Measurements from ENCODE around the gene NEDD4L. TPM values are rescaled to one million over a fixed set of nuclear protein-coding genes. Genes with fewer than 3 reads are reported as not detected.

Gene NEDD4L
- total and polyA plus RNA-seq, 2 experiments from 2014 or later, result 36.2 to 72.3 TPM

- TF ChIP-seq EZH2phosphoT487 (IDR thresholded peaks at IDR 0.05; ENCODE audit: unreplicated experiment) (no peak), EZH2 (IDR thresholded peaks at IDR 0.05; ENCODE audit: low read depth, unreplicated experiment) (no peak), ZNF462 (CRISPR knock-in tag; IDR thresholded peaks at IDR 0.05) (no peak), ZNF331 (CRISPR knock-in tag; IDR thresholded peaks at IDR 0.05; ENCODE audit: low read depth) (no peak), ETS1 (IDR thresholded peaks at IDR 0.05) (no peak), JUNB (IDR thresholded peaks at IDR 0.05; ENCODE audit: unreplicated experiment) (no peak), CREB1 (CRISPR knock-in tag; IDR thresholded peaks at IDR 0.05; ENCODE audit: low read depth) (no peak), NANOG (IDR thresholded peaks at IDR 0.05; ENCODE audit: borderline replicate concordance) (no peak), ZNF114 (CRISPR knock-in tag; IDR thresholded peaks at IDR 0.05) (no peak), STAT1 (IDR thresholded peaks at IDR 0.05; ENCODE audit: unreplicated experiment) (no peak), POLR2AphosphoS5 (IDR thresholded peaks at IDR 0.05; ENCODE audit: low read depth) (no peak), CTCF (conservative IDR thresholded peaks at IDR 0.05; ENCODE audit: low read depth in 2 of 2) (no peak), REST (IDR thresholded peaks at IDR 0.05; ENCODE audit: unreplicated experiment) (no peak)
- Histone ChIP-seq H3K79me2 (replicated peaks; ENCODE audit: insufficient read depth) (peaks cover 42% of the 10 kb centered on the region), H3K4me3 (no peak overlapping the region), H3K27me3 (ENCODE audit: insufficient read depth) (no peaks in the 10 kb centered on the region), H3K4me1 (ENCODE audit: insufficient read depth) (peaks cover 27% of the 10 kb centered on the region), H3K9me2 (ENCODE audit: insufficient read depth) (no peaks in the 10 kb centered on the region), H3F3A (replicated peaks; ENCODE audit: low read depth) (no peaks in the 10 kb centered on the region), H2AFZ (no peak overlapping the region), H3K36me3 (ENCODE audit: insufficient read depth) (no peaks in the 10 kb centered on the region), H3K4me2 (no peak overlapping the region), H4K20me1 (replicated peaks; ENCODE audit: insufficient read depth) (peaks cover 6% of the 10 kb centered on the region; the same call in 1 of the 2 replicates), H3K27ac (ENCODE audit: low read depth) (no peak overlapping the region)
- Mint-ChIP-seq H3K36me3 (ENCODE audit: low read depth) (no peaks in the 10 kb centered on the region), H3K4me1 (peaks cover 30% of the 10 kb centered on the region), H3K9me3 (no peaks in the 10 kb centered on the region), H3K4me3 (no peak overlapping the region), H3K27me3 (ENCODE audit: insufficient read depth, low read depth, poor library complexity) (peaks cover 3% of the 10 kb centered on the region), H3K27ac (no peak overlapping the region)
- DNase-seq (ENCODE audit: low spot score), result no peak
- ATAC-seq, result no peak
These were observed 247.1 kb downstream of the NEDD4L start for GRCh38 chr18:58291131-58291530.
